Tibial artery (tissue), 4 donors: ENCODE measurements around the gene CDO1.

Source experiments
- DNase-seq, 2 donors: peaks; one replicate each; pipeline ENCODE4 v3.0.0-alpha.2; 2019
- H3K27ac ChIP-seq, 2 donors: fragments of 200-600 bp; sonication (generic) in 1 of 2; 1 replicate in 1 of 2; 2 replicates in 1 of 2; pipeline ENCODE4 v1.5.1; 2018 to 2019; ENCODE audit warnings: mild to moderate bottlenecking in 1 of 2
- H3K27me3 ChIP-seq, 2 donors: fragments of 200-600 bp; sonication (generic) in 1 of 2; one replicate each; pipeline versions ENCODE4 v1.5.1 to v1.6.0; 2016 to 2019
- H3K36me3 ChIP-seq, 3 donors: fragments of 200-600 bp; sonication (generic) in 2 of 3; one replicate each; pipeline ENCODE4 v1.5.1; 2016 to 2019; ENCODE audit warnings: mild to moderate bottlenecking in 2 of 3
- H3K4me1 ChIP-seq, 4 donors: fragments of 200-600 bp; sonication (generic) in 2 of 4; 1 replicate in 3 of 4; 2 replicates in 1 of 4; pipeline ENCODE4 v1.5.1; 2016 to 2019
- H3K4me3 ChIP-seq, 2 donors: fragments of 200-600 bp; sonication (generic) in 1 of 2; 1 replicate in 1 of 2; 2 replicates in 1 of 2; pipeline ENCODE4 v1.5.1; 2018 to 2019; ENCODE audit warnings: mild to moderate bottlenecking in 2 of 2
- H3K9me3 ChIP-seq, 3 donors: fragments of 200-600 bp; sonication (generic) in 1 of 3; one replicate each; pipeline ENCODE4 v1.5.1; 2016 to 2019
- intact Hi-C: fragments of 100-400 bp; cut with DNase I; formaldehyde crosslinking; loops from one replicate; pipeline ENCODE4 v1.15.0; 2023; ENCODE audit warnings: low total_unique reads
- TF ChIP-seq, protein P1 (sequence below), 2 experiments: fragments of 200-600 bp in 1 of 2; fragments of 450-650 bp in 1 of 2; IDR thresholded peaks; one replicate each; pipeline ENCODE4 v1.5.1; 2017 to 2019; ENCODE audit warnings: antibody characterized with exemption in 2 of 2, mild to moderate bottlenecking in 1 of 2, moderate library complexity in 1 of 2

Gene CDO1

DNA sequence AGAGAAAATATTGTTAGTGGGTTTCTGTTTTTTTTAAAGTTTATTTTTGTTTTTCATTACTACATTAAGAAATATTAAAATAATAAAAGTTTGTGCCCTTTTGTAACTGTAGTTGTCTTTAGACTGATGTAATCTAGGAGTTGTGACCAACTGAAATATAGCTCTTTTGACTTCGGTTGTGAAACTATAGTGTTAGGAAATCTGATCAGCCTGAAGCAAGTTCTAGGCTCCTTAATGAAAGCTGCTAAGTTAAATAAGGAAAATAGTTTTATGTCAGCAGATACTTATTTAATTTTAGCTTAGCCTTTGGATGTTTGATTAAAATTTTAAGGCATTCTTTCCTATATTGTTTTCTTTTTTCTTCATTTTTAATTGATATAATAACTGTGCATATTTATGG is 39.5 kb upstream of the CDO1 start:
- Histone ChIP-seq H3K9me3 (no peaks in the 10 kb centered on the region), H3K27me3 (no peaks in the 10 kb centered on the region), H3K4me3 (no peak overlapping the region), H3K27ac (peak overlapping the region; percentile 32 to 55), H3K4me1 (peaks cover 0 to 94% (median 29%) of the 10 kb centered on the region in 4 donors), H3K36me3 (no peaks in the 10 kb centered on the region)
- intact Hi-C loops: no loop called here
- TF ChIP-seq, protein P1, sequence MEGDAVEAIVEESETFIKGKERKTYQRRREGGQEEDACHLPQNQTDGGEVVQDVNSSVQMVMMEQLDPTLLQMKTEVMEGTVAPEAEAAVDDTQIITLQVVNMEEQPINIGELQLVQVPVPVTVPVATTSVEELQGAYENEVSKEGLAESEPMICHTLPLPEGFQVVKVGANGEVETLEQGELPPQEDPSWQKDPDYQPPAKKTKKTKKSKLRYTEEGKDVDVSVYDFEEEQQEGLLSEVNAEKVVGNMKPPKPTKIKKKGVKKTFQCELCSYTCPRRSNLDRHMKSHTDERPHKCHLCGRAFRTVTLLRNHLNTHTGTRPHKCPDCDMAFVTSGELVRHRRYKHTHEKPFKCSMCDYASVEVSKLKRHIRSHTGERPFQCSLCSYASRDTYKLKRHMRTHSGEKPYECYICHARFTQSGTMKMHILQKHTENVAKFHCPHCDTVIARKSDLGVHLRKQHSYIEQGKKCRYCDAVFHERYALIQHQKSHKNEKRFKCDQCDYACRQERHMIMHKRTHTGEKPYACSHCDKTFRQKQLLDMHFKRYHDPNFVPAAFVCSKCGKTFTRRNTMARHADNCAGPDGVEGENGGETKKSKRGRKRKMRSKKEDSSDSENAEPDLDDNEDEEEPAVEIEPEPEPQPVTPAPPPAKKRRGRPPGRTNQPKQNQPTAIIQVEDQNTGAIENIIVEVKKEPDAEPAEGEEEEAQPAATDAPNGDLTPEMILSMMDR (IDR thresholded peaks at IDR 0.05): no peak
- no peak for DNase-seq

DNA sequence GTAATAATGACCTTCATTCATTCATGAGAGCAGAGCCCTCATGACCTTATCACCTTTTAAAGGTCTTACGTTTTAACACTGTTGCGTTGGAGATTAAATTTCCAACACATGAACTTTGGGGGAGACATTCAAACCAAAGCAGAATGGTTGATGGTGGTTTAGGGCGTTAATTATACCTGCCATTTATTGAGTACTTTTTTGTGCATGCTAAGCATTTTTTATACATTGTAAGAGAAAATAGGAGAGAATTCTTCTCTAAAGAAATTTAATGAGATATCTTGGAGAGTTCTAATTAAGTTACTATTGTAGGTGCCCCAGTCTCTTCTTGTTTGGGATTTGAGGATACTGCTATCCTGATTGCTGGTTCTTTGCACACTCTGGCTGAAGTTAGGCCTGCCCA is 37.7 kb upstream of the CDO1 start:
- DNase-seq: no peak
- Histone ChIP-seq H3K36me3 (no peaks in the 10 kb centered on the region), H3K9me3 (no peaks in the 10 kb centered on the region), H3K4me1 (peaks cover 0 to 96% (median 34%) of the 10 kb centered on the region in 4 donors), H3K27ac (no peak overlapping the region), H3K4me3 (no peak overlapping the region), H3K27me3 (no peaks in the 10 kb centered on the region)
- intact Hi-C loops: no loop called here
- TF ChIP-seq, protein P1 (IDR thresholded peaks at IDR 0.05): no peak

DNA sequence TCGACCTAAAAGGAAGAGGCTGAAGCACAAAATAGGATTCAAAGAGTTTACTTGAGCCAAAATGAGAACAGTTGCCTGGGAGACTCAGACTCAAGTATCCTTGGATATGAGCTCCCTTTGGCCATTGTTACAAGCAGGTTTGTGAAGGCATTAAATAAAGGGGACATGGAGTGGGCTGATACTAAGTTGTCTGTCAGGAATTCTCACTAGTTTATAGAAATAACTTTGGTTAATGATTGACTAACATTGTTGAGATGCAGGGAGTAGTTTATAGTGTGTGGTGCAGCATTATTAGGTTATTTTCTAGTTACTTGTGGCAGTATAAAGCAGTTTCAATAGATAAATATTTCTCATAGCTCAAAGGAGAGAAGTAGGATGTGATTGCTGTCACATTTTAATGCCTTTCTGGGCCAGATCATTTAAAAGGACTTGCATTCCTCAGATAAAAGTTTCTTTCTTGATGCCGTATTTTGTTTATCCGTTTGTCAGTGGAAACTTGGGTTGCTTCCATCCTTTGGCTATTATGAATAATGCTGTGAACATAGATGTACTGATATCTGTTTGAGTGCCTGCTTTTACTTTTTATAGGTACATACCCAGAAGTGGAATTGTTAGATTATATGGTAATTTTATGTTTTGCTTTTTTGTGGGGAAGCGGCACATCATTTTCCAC is 34.4 kb upstream of the CDO1 start:
- H3K36me3 ChIP-seq: no peaks in the 10 kb centered on the region
- DNase-seq: no peak
- intact Hi-C loops: no loop called here
- TF ChIP-seq, protein P1 (IDR thresholded peaks at IDR 0.05): no peak
- H3K27me3 ChIP-seq: no peaks in the 10 kb centered on the region
- no peaks in the 10 kb centered on the region for H3K9me3 ChIP-seq
- peaks cover 0 to 84% (median 17%) of the 10 kb centered on the region in 4 donors for H3K4me1 ChIP-seq
- peak overlapping the region; percentile 3 to 52 for H3K27ac ChIP-seq
- peak overlapping the region in 1 of 2 donors; percentile 6 for H3K4me3 ChIP-seq

DNA sequence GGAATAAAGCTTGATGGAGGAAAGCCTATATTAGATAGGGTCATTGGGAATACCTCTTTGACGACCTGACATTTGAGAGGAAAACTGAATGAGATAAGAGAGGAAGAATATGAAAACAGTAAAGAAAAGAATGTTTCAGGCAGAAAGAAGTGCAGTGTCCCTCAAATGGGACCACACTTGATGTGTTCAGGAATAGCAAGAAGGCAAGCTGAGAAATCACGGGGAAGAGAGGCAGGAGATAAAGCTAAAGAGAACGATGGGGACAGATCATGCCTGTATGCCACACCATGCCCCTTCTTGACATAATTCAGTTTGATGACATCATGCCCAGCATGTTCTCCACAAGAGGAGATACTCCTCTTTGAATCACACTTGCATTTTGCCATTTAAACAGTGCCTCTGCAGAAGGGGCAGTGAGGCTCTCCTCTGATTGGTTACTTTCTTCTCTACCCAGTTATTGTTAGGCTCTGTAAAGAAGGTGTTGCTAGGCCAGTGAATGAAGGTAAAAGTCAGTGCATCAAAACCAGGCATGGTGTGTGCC is 32.9 kb upstream of the CDO1 start:
- intact Hi-C loops: no loop called here
- TF ChIP-seq, protein P1 (IDR thresholded peaks at IDR 0.05): no peak
- DNase-seq: no peak
- Histone ChIP-seq H3K36me3 (no peaks in the 10 kb centered on the region), H3K27ac (peak overlapping the region in 1 of 2 donors; percentile 4), H3K27me3 (no peaks in the 10 kb centered on the region), H3K4me1 (peaks cover 0 to 84% (median 14%) of the 10 kb centered on the region in 4 donors), H3K9me3 (no peaks in the 10 kb centered on the region), H3K4me3 (no peak overlapping the region)

DNA sequence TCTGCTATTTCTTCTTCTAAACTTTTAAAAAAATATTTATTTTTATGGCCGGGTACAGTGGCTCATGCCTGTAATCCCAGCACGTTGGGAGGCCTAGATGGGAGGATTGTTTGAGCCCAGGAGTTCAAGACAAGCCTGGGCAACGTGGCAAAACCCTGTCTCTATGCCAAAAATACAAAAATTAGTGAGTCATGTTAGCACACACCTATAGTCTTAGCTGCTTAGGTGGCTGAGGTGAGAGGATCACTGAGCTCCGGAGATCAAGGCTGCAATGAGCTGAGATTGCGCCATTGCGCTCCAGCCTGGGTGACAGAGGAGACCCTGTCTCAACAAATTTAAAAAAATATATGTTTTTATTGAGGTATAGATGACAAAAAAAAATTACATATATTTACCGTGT is 30.8 kb upstream of the CDO1 start:
- Histone ChIP-seq H3K4me1 (peaks cover 0 to 72% (median 19%) of the 10 kb centered on the region in 4 donors), H3K27me3 (no peaks in the 10 kb centered on the region), H3K4me3 (no peak overlapping the region), H3K36me3 (no peaks in the 10 kb centered on the region), H3K27ac (no peak overlapping the region), H3K9me3 (no peaks in the 10 kb centered on the region)
- TF ChIP-seq, protein P1 (IDR thresholded peaks at IDR 0.05): no peak
- DNase-seq: no peak
- intact Hi-C loops: no loop called here
